Measurements from ENCODE around the gene CACNA1B. TPM values are rescaled to one million over a fixed set of nuclear protein-coding genes. Genes with fewer than 3 reads are reported as not detected.

CACNA1B gene
- total RNA-seq, 1 donor from 2014 or later, result under 0.01 TPM

GRCh38 chr9:138033950-138034349 lies 156.4 kb downstream of the CACNA1B start:
- no peak for DNase-seq (ENCODE audit: low spot score)

- DNase-seq (ENCODE audit: low spot score), result no peak
Observed at GRCh38 chr9:138037140-138037539, 159.6 kb downstream of the CACNA1B start.

GRCh38 chr9:138038244-138038671 lies 160.7 kb downstream of the CACNA1B start:
- peak; percentile 32 for DNase-seq (ENCODE audit: low spot score)

- no peak for DNase-seq (ENCODE audit: low spot score)
Observed at GRCh38 chr9:138040446-138041430, 163.2 kb downstream of the CACNA1B start.

- DNase-seq (ENCODE audit: low spot score), result no peak
Observed at GRCh38 chr9:138042146-138042545, 164.6 kb downstream of the CACNA1B start.

GRCh38 chr9:138042640-138043039 lies 165.1 kb downstream of the CACNA1B start:
- no peak for DNase-seq (ENCODE audit: low spot score)

GRCh38 chr9:138043061-138043410 lies 165.5 kb downstream of the CACNA1B start:
- no peak for DNase-seq (ENCODE audit: low spot score)

GRCh38 chr9:138043411-138044345 lies 166.1 kb downstream of the CACNA1B start:
- no peak for DNase-seq (ENCODE audit: low spot score)

- DNase-seq (ENCODE audit: low spot score), result no peak
Observed at GRCh38 chr9:138044485-138045383, 167.2 kb downstream of the CACNA1B start.

GRCh38 chr9:138045541-138046490 lies 168.2 kb downstream of the CACNA1B start:
- no peak for DNase-seq (ENCODE audit: low spot score)

GRCh38 chr9:138046641-138047301 lies 169.2 kb downstream of the CACNA1B start:
- DNase-seq (ENCODE audit: low spot score), result no peak

- DNase-seq (ENCODE audit: low spot score), result no peak
Observed at GRCh38 chr9:138047469-138048040, 170.0 kb downstream of the CACNA1B start.

GRCh38 chr9:138048184-138048583 lies 170.6 kb downstream of the CACNA1B start:
- no peak for DNase-seq (ENCODE audit: low spot score)

GRCh38 chr9:138049085-138049778 lies 171.7 kb downstream of the CACNA1B start:
- no peak for DNase-seq (ENCODE audit: low spot score)

GRCh38 chr9:138049779-138050471 lies 172.3 kb downstream of the CACNA1B start:
- no peak for DNase-seq (ENCODE audit: low spot score)

GRCh38 chr9:138050472-138051330 lies 173.1 kb downstream of the CACNA1B start:
- no peak for DNase-seq (ENCODE audit: low spot score)

All from umbilical cord (tissue), 2 donors.